Loucy (cell line): ENCODE results near the gene C1QBP.

Experiments used
- EZH2phosphoT487 ChIP-seq: fragments of 200-600 bp; IDR thresholded peaks from 2 replicates; pipeline ENCODE4 v1.6.1; 2018; ENCODE audit warnings: antibody characterized with exemption, mild to moderate bottlenecking, moderate library complexity, borderline replicate concordance
- TF ChIP-seq, protein P1 (sequence below): fragments of 200-600 bp; sonication (generic); conservative IDR thresholded peaks from 2 replicates; pipeline ENCODE4 v1.5.1; 2014; ENCODE audit warnings: mild to moderate bottlenecking, antibody characterized with exemption, low read length

DNA sequence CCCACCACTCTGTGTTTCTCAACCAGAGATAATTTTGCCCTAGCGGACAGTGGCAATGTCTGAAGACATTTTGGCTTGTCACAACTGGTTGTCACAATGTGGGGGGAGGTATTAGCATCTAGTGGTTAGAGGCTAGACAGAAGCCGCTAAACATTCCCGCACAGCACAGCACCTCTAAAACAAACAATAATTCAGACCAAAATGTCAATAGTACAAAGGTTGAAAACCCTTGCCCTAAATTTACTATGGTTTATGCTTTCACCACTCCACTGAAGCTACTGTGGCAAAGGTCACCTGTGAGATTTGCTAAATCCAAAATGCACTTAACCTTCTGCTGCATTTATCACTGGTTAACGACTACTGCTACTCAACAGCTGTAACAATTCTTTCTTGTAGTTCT, 33.6 kb downstream of the C1QBP start:
- TF ChIP-seq, protein P1, sequence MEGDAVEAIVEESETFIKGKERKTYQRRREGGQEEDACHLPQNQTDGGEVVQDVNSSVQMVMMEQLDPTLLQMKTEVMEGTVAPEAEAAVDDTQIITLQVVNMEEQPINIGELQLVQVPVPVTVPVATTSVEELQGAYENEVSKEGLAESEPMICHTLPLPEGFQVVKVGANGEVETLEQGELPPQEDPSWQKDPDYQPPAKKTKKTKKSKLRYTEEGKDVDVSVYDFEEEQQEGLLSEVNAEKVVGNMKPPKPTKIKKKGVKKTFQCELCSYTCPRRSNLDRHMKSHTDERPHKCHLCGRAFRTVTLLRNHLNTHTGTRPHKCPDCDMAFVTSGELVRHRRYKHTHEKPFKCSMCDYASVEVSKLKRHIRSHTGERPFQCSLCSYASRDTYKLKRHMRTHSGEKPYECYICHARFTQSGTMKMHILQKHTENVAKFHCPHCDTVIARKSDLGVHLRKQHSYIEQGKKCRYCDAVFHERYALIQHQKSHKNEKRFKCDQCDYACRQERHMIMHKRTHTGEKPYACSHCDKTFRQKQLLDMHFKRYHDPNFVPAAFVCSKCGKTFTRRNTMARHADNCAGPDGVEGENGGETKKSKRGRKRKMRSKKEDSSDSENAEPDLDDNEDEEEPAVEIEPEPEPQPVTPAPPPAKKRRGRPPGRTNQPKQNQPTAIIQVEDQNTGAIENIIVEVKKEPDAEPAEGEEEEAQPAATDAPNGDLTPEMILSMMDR: no peak
- no peak for TF ChIP-seq EZH2phosphoT487
